Kidney glomerular epithelial cell (primary cell): ENCODE measurements around the gene RYR3.
A peak's percentile ranks its signal among the peaks of the same experiment; 100 is the strongest.

Experiments
- DNase-seq: peaks from one replicate; lab custom pipeline; 2025; lab: John Stamatoyannopoulos, UW

Gene RYR3

DNA sequence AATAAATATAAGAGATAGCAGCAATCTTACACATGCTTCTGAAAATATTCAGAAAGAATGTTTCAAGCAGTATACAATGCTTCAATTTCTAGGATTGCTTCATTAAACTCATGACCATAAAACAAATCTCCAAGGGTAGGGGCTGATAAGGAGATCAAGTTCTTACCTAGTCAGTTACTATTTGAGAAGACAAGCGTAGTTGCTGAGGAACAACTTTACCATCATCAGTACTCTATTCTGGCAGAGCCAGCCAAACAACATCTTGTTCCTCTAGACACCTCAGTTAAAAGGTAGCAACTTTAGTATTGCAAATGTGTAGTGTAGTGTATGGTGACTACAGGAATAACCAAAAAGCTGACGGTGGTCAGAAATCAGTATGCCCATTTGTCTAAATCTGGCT lies 572.2 kb downstream of the RYR3 start:
- DNase-seq, result no peak

DNA sequence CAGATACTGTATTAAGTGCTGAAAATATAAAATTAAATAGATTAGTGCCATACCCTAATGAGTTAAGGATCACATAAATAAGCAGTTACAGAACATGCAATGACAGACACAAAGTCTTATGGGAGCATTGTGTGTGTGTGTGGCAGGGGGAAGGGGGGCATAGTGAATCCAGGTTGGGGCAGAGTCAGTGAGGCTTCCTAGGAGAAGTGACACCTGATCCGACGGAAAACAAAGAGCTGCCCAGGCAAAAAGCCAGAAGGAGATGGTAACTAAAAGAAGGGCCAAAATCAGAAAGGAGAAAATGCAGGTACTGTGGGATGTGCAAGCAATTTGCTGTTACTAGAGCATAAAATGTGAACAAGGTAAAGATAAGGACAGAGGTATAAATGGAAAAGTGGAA lies 577.4 kb downstream of the RYR3 start:
- no peak for DNase-seq

DNA sequence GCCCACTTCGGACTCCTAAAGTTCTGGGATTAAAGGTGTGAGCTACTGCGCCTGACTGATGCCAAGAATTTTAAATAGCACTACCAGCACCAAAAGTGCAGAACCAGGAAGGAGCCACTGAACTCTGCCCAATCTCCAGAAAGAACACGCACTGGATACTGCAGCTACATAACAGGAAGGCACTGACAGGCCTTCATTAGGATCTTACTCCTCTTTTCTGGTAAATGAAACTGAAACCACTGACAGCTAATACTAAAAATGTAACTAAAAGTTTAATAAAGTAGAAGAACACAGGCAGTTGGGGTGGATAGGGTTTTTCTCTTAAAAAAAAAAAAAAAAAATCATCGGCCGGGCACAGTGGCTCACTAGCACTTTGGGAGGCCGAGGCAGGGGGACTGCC lies 583.4 kb downstream of the RYR3 start:
- DNase-seq, result no peak

DNA sequence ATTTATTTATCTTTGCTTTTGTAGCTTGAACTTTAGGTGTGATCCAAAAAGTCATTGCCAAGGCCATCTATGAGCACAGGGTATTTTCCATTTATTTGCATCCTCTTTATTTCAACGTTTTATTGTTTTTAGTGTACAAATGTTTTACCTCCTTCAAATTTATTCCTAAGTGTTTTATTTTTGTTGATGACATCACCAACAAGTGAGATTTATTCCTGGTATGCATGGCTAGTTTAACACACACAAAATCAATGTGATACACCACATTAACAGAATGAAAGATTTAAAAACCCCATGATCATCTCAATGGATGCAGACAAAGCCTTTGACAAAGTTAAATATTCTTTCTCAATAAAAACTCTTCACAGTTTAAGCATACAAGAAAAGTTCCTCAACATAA lies 591.3 kb downstream of the RYR3 start:
- no peak for DNase-seq

DNA sequence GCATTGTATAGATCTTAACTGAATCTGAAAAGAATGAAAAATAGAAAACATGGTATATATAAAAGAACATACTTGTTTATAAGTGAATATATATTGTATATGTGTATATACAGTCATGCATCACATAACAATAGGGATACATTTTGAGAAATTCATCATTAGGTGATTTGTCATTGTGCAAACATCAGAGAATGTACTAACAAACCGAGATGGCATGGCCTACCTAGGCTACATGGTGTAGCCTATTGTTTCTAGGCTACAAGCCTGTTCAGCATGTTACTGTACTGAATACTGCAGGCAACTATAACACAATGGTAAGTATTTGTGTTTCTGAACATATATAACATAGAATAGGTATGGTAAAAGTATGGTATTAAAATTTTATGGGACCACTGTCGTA lies 592.9 kb downstream of the RYR3 start:
- DNase-seq, result no peak

DNA sequence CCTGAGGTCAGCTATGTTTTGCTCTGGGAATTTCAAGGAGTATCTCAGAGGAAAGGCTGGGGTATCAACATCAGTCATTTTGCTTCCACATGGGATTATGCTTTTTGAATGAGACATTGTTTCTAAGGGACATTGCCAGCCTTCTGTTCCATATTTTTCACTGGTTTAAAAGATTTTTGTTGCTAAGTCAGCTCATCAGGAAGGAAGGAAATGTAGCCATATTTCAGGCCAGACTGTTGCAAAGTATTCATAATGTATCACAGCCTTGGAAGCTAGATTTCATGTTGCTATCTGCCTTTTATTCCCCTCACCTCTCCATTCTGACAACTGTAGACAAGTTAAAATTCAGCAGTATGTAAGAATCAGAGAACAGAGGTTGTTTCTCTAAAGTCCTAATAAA lies 596.6 kb downstream of the RYR3 start:
- DNase-seq, result no peak

DNA sequence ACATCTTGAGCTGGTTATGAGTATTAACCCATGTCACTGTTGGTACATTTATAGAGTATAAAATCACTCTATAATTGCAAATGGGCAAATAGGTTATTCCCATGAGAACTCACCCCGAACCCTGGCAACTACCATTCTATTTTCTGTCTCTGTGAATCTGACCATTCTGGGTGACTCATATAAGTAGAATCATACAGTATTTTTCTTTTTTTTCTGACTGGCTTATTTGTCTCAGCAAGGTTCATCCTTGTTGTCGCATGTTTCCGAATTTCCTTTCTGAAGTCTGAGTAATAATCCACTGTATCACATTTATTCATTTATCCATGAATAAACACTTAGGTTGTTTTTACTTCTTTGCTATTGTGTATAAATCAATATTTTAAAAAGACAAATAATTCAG lies 597.6 kb downstream of the RYR3 start:
- DNase-seq, result no peak

DNA sequence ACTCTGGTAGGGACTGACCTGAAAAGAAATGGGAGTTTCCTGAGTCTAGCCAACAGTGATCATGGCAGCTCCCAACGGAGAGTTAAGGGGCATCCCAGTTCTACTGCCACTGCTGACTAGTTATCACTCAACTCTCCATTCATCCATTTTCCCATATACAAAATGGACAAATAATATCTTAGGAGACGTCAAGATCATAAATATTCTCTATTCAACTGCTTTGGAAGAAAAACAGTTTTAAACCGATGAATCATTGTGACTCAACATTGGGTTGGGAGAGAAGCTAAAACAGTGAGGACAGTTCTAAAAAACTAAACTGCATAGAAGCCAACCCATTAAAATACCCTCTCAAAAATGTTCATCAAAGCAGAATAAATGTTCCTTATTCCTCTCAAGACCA lies 600.0 kb downstream of the RYR3 start:
- DNase-seq, result peak; percentile 22

DNA sequence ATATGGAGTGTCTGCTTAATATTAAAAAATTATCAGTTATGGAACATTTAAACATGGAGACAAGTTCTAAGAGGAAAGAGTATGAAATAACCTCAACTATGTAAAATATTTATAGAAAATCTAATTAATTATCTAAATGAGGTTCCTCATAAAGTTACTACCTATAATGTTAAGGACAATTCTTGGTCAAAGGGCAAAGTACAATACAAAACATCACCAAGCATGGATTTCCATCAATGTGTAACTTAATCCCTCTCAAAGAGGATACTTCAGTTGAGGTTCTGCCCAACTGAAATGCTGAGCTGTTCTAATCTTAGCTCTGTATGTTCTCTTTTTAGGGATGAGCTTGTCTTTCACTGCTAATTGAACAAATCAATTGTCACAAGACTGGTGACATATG lies 601.6 kb downstream of the RYR3 start:
- no peak for DNase-seq

DNA sequence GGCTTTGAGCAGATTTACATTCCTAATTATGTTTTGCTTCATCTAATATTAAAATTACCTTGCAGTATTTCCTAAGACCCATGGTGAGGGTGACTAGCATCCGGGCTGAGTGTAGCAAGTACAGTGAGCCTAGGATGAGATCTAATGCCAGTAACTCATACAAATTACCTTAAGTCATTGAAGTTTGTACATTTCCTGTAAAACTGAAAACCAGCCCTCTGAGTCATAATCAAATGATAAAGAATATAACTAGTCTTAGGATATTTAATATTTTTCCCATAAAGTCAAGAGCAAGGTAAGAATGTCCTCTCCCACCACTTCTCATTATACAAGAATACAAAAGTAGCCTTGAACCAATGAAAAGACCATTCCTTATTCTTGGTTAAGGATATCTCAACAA lies 602.7 kb downstream of the RYR3 start:
- no peak for DNase-seq
